Activated CD4-positive, alpha-beta T cell treated with anti-CD3 and anti-CD28 coated beads for 24 hours (primary cell): Measurements from ENCODE around the gene PGLYRP4.

Experiments
- DNase-seq, 2 donors: peaks; one replicate each; pipeline ENCODE4 v3.0.0-alpha.2; 2020; ENCODE audit warnings: low read depth in 2 of 2

PGLYRP4 gene

GRCh38 chr1:153375511-153375910 is 26.9 kb upstream of the PGLYRP4 start, which contains the start of gene S100A12:
TSS of gene S100A12 (minus strand) at chr1:153375621. CDS start at chr1:153374592, 1,029 bp downstream.
- DNase-seq: no peak

- DNase-seq: no peak
Observed at GRCh38 chr1:153374071-153374470, 25.4 kb upstream of the PGLYRP4 start.

DNA sequence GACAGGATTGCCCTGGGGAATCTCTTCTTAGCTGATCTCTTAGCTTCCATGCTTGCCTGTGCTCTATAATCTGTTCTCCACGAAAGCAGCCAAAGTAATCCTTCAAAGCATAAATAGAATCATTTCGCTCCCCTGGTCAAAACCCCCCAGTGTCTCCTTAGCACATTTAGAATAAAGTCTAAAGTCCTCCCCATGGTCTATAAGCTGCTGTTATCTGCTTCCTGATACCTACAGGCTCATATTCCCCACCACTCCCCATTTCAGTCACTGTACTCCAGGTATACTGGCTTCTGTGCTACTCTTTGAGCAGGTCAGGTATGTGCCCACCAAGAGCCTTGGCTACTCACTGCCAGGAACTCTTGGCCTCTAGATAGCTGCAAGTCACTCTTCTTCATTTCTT is 23.9 kb upstream of the PGLYRP4 start:
- no peak for DNase-seq

DNA sequence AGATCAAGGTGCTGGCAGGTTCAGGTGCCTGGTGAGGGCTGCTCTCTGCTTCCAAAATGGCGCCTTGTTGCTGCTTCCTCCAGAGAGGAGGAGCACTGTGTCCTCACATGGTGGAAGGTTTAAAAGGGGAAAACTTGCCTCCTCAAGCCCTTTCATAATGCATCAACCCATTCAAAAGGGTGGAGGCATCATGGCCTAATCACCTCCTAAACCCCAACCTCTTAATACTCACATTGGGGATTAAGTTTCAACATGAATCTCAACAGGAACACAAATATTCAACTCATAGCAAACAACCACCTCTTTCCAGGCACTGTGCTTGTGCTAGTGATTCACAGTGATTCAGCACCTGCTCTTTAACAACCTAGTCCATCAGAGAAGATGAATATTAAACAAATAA is 22.6 kb upstream of the PGLYRP4 start:
- DNase-seq: no peak

DNA sequence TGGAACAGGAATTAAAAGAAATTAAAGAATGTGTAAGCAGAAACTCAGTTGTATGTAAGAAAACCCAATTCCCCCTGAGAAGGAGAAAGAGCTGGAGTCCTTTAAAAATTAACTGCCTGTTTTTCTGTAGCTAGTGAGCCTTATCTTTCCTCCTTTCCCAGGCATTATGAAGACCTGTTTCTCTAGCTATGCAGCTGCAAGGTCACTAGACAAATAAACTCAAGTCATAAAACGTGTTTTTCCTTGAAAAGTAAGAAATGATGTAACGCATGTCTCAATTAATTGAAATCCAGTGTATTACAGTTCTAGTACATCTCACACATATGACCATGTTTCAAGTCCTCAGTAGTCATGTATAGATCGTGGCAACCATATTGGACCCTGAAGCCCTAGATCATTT is 21.5 kb upstream of the PGLYRP4 start:
- DNase-seq: no peak

DNA sequence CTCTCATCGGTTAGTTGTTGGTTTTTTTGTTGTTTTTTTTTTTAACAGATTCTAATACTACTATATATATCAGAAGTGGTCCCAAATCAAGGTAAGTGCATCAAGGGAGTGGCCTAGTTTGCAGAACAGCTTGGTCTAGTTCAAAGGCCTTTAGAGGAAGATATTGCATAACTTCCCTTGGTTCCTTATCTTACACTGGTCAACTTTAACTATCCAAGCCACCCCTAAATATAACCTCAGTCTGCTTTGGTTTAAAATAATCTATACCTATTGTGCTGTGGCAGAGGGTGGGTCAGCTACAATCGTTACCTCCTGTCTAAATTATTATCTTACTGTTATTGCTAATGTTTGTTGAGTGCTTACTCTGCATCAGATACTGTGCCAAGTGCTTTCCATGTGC is 19.9 kb upstream of the PGLYRP4 start:
- no peak for DNase-seq

GRCh38 chr1:153367090-153367489 is 18.4 kb upstream of the PGLYRP4 start:
- no peak for DNase-seq

GRCh38 chr1:153366261-153366660 is 17.6 kb upstream of the PGLYRP4 start:
- DNase-seq: no peak

GRCh38 chr1:153365696-153366095 is 17.1 kb upstream of the PGLYRP4 start:
- DNase-seq: no peak

DNA sequence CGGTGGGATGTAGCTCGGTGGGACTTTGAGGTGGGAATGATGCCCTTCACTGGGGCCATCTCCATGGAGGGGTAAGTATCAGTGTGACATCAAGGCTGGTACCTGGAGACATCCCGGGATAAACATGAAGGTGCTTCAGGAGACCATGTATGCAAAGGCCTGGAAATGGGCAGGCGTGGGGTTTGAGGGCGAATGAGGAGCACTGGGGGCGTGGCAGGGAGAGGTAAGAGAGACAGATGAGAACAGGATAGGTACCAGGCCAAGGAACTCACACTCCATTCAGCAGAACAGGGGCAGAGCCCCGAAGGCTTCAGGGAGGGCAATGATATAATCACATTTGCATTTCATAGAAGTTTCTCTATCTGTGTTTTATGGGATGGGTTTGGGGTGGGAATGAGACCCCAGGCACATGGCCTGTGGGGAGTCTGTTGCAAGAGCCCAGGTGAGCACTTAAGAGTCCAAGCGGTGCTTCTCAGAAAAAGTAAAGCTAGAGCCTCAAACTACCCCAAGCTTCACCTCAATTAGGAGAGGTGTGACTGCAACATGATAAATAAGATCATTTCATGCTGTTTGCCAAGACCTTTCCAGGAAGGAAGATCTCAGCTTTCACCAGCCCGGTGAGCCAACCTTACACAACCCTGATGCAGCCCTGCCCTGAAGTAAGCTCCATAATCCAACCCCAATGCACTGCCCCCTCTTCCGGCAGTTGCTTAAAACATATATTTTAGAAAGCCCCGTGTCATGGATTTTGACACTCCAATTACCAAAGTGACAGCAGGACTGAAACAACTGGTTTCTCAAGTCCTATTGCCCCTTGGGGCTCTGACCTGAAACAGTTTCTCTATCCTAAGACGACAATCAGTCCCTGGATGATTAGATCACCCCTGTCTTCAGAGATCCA is 16.4 kb upstream of the PGLYRP4 start:
- no peak for DNase-seq

DNA sequence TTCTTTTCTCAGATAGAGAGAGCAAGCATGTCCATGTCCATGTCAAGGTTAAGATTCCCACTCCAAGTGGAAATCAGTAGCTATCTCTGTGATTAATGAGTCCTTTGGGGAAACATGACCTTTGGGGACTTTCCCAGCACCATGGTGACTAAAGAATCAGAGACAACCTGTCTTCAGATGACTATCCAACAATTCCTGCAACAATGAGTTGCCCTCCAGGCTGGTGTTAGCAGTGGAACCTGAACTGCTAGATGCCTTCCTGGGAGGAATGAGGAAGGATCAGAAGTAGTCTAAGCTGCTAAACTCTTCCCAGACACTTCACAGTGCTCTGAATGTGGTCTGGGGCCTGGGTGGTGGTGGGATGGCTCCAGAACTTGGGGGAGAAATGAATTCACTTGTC is 15.5 kb upstream of the PGLYRP4 start:
- DNase-seq: no peak

DNA sequence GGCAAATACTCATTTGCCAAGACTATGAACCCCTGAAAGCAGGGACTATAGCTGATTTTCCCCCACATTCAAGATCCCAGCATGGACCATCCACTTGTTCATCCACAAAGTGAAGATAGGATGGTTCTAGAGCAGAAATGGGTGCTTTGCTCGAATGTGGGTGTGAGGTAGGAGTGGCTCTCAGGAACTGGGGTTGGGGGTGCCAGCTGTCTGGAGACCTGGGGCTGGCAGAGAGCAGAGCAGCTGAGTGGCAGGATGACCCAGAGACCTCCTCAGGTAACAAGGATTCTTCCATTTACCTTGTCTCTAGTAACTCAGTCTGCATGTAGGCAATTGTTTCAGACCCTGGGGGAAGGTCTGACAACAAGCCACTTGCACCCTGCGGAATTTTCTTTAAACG is 15.0 kb upstream of the PGLYRP4 start:
- DNase-seq: no peak

- no peak for DNase-seq
Observed at GRCh38 chr1:153362187-153362775, 13.6 kb upstream of the PGLYRP4 start.

- DNase-seq: no peak
Observed at GRCh38 chr1:153361480-153362109, 13.0 kb upstream of the PGLYRP4 start.

- DNase-seq: no peak
Observed at GRCh38 chr1:153360592-153361479, 12.2 kb upstream of the PGLYRP4 start.

DNA sequence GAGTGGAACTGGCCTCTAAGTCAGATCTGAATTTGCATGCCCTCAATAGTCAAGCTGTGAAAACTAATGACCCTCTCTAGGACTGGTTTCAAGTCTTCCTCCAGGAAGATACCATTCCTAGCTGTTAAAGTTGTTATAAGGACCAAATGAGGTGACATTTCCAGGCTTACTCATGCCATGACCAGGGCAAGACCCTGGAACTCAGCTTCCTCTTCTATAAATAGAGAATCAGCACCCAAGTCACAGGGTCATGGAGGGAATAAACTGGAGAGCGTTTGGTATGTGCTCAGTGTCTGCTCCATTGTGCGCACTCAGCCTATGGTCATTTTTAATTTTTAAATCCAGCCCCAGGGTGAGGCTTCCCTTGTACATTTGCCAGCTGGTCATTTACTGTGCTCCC is 11.5 kb upstream of the PGLYRP4 start:
- DNase-seq: no peak

- no peak for DNase-seq
Observed at GRCh38 chr1:153359241-153359640, 10.6 kb upstream of the PGLYRP4 start.

DNA sequence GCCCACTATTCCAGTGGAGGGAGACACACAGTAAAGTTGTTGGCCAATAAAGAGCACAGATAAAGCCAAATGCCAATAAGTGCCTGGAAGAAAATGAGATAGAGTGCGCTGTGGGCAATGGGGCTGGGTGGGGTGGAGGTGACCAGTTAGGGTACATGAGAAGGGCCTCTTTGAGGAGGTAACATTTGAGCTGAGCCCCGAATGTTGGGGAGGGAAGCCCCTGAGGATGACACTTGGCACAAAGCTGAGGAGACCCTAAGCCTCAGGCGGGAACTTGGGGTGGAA is 10.0 kb upstream of the PGLYRP4 start:
- no peak for DNase-seq

DNA sequence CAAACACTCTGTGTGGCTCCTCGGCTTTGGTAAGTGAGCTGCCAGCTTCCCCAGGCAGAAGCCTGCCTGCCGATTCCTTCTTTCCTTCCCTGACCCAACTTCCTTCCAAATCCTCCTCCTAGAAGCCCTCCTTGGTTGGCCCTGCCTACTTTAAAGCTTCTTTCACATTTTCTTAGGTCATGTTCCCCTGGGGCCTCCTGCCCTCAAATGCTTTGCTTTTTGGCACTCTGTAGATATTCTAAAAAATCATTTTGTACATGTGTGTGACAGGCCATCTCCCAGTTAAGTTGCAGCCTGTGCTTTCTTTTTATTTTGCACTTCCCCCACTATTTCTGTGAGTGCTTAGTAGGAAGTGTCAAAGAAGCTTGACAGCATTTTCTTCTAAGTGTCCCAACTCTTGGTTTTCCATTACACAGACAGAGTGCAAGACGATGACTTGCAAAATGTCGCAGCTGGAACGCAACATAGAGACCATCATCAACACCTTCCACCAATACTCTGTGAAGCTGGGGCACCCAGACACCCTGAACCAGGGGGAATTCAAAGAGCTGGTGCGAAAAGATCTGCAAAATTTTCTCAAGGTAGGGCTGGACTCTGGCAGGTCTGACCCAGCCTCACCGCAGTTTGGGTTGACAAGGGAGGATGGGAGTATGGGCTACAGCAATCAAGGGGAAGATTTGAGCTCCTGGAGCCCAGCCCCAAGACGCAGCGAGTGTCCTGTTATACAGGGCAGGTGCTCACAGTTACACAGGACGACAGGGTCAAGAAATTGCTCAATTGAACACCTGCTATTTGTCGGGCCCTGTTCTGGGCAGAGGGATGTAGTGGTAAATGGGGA is 9.4 kb upstream of the PGLYRP4 start, which contains the start of gene S100A9:
Gene S100A9 (plus strand): TSS at position 2 of the 838 bp plus-strand sequence. CDS start 430 bp downstream, at position 432.
- DNase-seq: no peak

DNA sequence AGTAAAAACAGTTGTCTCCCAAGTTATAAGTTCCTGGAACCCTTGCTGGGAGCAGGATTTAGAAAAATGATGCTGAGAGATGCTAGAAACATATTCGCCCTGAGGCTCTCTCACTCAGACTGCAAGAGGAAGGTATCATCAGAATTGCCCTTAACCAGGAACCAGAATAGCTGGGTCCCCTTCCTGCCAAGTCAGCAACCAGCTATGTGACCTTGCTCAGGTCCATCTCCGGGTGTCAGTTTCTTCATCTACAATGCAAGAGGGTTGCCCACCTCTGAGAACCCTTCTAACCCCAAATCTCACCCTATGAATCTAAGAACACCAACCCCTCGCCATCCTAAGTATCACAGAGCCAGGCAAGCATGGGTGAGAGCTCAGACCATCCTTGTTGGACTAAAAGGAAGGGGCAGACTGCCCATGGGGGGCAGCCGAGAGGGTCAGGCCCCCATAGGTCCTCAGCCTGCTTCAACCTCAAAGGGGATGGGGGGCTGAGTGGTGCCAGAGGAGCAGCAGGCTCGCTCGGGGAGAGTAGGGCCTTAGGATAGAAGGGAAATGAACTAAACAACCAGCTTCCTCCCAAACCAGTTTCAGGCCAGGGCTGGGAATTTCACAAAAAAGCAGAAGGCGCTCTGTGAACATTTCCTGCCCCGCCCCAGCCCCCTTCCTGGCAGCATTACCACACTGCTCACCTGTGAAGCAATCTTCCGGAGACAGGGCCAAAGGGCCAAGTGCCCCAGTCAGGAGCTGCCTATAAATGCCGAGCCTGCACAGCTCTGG is 8.6 kb upstream of the PGLYRP4 start:
- no peak for DNase-seq
